Measurements from ENCODE around the gene VWA5A.
"Not testable (repeated sequence)": the region's sequence is repeated elsewhere in the genome, so short reads cannot be mapped to it uniquely, and the experiment has no call there.

VWA5A gene

DNA sequence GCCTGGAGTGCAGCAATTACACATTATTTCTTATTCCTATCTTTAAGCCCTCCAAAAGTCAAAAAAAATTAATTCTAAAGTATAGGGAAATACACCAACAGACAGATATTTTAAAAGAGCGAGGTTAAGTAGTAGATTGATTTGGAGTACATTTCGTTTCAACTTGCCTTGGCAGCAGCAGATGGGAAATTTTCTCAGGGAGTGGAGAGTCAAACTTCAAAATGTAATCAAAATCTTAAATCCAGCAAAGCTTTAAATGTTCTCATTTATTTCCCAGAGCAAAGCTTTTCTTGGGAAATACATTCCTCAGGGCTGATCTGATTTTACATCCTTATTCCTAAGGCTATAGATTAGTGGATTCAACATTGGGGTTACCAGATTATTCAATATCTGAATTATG lies 21.9 kb upstream of the VWA5A start:
- no peak for FAIRE-seq

DNA sequence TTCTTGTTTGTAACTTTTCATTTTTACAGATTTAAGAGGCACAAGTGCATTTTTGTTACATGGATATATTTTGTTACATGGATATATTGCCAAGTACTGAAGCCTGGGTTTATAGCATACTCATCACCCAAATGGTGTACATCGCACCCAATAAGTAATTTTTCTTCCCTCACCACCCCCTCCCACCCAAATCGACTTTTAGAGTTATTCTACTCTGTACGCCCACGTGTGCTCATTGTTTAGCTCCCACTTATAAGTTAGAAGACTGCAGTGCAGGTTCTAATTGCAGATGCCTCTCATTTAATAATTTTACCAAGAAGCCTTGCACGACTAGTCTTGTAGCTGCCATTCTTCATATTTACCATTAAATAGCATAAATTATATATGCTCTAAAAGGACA lies 20.5 kb upstream of the VWA5A start:
- no peak for FAIRE-seq

DNA sequence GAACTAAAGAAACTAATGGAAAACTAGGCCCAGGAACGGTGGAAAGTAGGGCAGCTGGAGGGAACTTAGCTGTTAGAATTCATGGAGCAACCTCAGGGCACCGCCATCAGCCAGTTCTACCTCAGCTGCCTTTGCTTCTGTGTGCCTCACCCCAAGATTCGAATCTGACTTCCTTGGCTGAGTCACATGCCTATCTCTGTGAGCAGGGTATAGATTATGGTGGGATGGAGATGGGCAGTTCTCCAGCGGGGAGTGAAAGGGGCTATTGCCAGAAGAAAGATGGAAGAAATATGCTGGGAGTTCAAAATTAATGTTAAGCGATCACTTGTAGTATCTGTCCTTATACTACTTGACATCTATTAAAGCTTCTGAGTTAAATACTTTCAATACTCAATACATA lies 18.9 kb upstream of the VWA5A start:
- no peak for FAIRE-seq

DNA sequence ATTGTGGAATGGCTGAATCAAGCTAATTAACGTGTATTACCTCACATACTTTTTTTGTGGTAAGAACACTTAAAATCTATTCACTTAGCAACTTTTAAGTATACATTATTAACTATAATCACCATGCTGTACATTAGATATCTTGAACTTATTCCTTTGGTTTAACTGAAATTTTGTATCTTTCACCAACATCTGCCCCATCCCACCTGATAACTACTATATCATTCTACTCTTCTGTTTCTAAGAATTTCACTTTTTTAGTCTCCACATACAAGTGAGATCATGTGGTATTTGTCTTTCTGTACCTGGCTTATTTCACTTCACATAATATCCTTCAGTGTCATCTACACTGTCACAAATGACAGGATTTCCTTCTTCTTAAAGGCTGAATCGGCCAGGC lies 17.1 kb upstream of the VWA5A start:
- FAIRE-seq = no peak

DNA sequence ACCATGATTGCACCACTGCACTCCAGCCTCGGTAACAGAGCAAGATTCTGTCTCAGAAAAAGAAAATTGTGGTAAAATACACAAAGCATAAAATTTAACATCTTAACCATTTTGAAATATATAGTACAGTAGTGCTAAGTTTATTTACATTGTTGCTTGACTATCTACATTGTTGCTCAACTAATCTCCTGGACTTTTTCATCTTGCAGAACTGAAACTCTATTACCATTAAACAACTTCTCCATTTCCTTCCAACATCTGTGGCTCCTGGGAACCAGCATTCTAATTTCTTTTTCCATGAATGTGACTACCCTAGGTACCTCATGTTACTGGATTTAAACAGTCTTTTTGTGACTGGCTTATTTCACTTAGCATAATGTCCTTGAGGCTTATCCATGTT lies 13.5 kb upstream of the VWA5A start:
- no peak for FAIRE-seq

DNA sequence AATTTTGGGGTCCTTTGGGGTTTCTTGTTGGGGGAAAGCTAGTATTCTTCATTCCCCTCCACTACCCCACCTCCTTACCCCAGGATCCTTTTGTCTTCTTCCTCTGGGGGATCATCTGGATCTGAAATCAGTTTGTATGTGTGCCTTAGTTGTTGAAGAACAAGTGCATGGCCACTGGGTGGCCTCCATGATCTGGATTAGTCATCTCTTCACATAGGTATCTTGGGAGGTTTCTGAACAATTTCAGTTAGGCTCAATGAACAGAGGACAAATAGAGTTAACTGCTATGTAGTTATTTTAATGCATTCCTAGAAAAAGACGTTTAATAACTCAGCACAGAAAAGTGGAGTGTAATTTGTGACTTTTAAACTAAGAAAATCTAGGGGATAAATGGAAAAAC lies 7.1 kb upstream of the VWA5A start:
- FAIRE-seq = no peak

DNA sequence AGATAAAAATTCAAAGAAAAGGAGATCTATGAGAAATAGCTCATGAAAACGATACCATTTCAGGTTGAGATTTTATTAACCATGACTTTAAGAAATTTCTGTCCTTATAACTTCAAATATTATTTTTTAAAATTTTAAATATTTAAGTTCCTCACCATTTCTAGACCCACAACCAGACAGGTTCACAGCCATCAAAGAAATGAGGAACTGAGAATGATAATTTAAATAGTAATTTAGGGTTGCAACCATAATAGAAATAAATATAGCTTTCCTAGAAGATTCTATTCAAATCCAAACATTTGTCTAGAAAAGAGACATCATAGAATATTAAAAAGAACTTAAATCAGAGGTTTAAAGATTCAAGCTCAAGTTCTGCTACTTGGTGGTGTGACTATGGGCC lies 5.9 kb upstream of the VWA5A start:
- no peak for FAIRE-seq

DNA sequence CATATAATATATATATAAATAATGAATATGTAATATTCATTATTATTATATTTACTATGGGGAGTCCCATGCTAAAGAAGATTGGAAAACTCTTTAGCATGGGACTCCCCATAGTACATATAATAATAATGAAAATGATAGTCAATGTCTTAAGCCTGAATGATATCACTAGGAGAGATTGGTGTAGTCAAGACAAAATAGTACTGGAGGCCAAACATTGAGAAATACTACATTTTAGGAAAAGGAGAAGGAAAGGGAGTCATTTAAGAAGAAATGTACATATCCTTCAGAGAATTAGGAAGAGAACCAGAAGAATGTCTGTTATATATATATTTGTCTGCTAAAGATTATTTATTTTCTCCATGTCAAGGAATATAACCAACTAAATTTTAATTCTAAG lies 5.0 kb upstream of the VWA5A start:
- no peak for FAIRE-seq

DNA sequence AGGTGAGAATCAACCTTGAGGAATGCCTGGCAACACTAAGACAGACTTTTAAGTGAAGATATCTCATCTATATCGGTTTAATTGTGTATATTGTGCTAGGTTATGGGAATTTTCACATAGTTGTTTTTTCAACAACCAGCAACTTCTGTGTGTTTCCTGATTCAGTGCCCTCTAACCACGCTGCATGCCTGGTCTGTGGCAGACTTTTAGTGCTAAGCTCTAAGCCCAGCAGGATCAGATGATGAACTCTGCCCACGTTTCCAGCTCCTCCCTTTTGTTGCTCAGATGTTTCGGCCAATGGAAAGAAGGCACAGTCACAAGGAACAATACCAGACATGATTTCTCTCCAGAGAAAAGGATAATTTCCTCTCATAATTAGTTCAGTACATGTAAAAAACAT lies 1.4 kb upstream of the VWA5A start:
- no peak for FAIRE-seq

DNA sequence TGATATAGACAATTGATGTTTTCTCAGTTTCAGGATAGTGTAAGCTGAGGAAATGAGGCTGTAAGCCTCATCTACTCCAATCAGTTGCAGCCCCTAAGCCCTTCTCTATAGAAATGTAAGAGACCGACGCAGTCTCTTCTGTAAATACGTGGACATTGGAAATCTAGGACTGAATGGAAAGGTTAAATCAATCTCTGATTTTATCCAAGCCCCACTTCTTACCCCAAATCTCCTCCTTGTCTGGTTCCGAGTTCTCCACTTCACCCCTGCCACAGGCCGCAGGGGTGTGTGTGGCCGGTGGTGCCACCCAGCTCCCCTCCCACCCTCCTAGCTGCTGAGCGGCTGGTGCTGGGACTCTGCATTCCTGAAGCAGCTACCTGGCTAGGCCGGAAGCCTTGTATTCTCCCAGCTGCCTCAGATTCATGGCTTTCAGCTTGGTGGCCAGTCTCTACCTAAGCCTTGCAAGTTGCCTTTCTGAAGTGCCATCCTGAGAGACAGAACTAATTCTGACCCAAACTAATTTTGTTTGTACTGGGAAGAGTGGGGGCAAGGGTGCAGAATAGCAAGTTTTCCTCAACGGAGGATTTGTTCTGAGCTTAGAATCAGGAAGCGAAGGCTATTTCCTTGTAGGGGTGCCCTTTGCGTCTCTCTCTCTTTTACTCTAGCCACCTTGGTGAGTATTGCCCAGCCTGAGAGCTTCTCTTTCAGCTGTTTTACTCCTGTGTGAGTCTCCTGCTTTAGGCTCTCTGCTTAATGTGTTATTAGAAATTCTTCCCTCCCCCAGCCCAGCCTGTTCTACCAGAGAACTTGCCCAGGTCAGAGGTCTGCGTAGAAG lies 749 bp downstream of the VWA5A start:
- no peak for FAIRE-seq

DNA sequence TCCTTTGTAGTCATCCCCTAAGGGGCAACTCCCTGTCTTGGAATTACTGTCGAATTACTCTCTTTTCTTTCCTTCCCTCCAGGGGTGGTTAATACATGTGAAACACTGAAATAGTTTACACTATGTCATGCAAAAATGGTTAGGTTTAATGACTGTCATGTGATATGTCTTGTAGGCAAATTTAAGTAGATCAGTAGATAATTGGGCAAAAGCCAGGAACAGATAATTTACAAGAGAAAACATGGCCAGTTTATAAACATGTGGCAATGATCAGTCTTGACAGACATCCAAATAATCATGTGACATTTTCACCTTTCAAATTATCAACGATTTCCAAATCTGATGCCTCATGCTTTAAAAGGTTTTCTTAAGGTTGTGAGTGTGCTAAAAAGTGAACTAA lies 3.9 kb downstream of the VWA5A start:
- no peak for FAIRE-seq

DNA sequence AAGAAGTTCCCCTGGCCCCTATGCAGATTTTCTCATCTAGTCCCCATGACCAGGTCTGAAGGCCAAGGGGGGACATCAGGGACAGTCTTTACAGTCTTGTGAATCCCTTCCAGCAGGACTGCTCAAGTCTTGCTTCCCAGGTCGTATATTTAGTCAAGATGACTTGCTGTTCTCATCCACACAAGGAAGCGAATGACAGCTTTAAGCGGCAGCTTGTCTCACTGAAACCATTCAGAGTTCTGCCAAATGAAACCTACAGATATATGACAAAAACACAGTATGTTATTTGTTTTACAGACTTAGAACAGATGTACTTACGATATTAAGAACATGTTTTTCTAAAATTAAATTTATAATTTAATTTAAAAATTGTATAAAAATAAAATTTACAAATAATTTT lies 5.6 kb downstream of the VWA5A start:
- FAIRE-seq = no peak

DNA sequence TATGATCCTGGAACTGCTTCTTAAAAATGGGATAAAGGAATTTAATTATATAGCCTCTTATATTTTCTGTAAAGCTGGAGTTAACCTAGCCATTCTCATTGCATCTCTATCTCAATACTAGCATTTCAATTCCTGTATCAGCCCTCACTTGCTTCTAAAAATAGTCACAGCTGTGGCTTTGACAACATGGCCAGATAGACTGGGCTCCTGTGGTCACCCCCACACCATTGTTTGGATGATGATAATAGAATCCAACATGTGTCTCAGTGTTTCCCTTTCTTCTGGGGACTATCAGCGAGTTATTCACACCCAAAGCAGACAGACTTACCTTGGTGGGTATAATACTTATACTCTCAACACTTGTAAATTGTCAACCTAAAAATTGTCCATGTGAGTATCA lies 6.9 kb downstream of the VWA5A start:
- no peak for FAIRE-seq

DNA sequence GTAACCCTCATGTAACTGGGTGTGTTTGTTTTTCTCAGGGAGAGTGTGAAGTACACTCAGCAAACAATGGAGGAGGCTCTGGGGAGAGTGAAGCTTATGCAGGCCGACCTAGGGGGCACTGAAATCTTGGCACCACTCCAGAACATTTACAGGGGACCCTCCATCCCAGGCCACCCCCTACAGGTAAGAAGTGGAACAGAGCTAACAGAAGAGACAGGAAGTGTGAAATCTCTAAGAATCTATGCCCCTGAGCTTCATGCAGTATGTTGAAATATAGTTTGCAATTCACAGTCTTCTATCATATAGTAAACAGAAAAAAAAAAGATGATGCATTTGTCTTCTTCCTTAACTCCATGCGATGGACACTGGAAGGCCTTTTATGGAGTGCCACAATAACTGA lies 8.4 kb downstream of the VWA5A start:
- no peak for FAIRE-seq

DNA sequence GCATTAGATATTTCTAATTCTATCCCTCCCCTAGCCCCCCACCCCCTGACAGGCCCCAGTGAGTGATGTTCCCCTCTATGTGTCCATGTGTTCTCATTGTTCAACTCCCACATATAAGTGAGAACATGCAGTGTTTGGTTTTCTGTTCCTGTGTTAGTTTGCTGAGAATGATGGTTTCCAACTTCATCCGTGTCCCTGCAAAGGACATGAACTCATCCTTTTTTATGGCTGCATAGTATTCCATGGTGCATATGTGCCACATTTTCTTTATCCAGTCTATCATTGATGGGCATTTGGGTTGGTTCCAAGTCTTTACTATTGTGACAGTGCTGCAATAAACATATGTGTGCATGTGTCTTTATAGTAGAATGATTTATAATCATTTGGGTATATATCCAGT lies 11.9 kb downstream of the VWA5A start:
- FAIRE-seq = not testable (repeated sequence)

DNA sequence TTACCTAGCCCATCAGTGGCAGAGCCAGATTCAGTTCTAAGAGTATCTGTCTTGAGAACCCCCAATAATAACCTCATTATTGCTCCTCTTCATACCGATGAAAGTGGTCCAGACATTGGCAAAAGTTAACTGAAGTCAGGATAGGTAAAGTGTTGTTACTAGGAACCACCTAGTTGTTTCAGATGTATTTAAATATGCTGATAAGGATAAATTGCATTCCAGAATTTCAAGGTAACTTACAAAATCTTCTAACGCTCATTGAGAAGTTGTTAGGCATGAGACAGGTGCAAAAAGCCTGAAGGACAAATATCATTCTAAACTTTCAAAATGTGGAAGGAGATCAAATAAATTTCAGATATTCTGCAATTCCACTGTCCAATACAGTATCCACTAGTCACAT lies 27.8 kb downstream of the VWA5A start:
- FAIRE-seq = no peak

DNA sequence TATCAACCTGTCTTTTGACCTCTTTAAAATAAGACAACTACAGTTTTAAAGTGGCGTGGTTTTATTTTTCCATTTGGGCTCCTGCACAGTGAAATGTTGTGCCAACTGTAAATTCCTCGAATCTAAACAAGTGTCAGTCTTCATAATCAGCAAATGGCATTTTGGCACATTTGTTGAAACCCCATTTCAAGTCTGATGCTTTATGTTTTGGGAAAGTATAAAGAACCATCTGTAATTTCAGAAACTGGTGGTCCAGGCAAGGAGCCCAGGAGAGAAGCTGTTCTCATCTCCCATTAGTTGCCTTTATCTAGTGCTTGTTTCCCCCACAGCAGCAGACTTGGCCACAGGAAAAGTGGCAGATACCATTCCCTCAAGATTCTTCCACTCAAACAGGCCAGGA lies 32.7 kb downstream of the VWA5A start:
- FAIRE-seq = no peak

DNA sequence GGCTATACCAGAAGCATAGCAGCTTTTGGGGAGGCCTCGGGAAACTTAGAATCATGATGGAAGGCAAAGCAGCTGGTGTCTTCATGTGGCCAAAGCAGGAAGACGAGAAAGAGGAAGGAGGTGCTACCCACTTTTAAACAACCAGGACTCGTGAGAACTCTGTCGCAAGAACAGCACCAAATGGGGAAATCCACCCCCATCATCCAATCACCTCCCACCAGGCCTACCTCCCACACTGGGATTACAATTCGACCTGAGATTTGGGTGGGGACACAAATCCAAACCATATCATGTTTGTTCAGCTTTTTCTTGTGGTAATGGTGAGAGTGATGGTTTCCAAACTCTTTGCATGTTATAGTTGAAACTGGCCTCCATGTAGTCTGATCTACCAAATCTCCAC lies 35.4 kb downstream of the VWA5A start:
- FAIRE-seq = no peak

DNA sequence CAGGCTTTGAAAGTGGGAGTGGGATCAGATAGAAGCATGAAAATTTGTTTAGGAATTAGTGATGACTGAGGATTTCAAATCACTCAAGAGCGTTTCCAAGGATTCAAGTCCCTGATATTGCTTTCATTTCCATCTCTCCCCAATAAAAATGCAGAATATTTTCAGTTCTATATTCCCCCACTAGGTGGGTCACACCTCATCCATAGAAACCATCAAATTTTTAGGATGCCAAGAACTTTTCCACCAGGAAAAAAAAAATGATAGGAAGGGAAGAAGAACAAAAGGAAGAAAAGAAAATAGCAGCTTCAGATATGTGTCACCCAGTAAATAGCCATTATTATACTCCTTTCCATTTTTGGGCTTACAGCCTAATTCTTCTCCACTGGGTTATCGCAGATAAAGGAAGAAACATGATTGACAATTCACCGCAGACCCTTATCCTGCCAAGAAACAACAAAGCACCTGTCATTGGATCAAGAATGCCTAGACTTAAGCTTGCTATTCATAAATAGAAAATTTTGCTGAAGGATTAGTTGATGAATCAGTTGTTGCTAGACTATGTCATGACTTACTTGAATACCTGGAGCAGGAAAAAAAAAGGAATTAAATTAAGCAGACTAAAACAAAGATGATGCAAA lies 37.6 kb downstream of the VWA5A start:
- FAIRE-seq = no peak

DNA sequence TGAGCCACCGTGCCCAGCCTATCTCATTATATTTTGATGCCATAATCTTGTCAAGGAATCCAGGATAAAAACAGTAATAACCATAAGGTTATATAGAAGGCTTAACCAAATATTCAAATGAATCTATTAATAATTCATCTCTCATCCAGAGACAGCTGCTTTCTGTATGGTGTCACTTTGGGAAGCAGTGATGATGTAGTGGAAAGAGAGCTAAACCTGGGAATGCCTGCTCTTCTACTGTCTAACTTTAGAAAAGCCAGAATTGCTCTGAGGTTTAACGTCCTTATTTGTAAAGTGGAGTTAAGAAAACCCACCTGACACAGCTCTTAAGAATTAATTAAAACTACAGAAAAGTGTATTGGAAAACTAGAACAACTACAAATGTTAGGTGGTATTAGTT lies 38.6 kb downstream of the VWA5A start:
- FAIRE-seq = no peak

DNA sequence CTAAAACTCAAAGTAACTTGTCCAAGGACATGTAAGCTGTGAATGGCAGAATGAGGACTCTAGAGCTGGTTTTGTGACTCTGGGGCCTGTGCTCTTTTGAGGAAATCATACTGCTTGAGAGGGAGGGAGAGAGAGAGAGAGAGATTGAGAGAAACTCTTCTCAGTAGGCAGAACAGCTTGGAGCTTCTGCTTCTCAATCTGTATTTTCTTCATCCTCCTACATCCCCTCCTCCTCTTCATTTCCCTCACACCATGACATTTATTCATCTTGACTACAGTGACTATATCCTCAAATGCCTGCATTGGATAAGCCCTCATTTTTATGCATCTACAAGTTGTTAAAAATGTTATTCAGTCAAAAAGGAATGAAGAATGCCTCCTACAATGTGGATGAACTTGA lies 44.2 kb downstream of the VWA5A start:
- no peak for FAIRE-seq

DNA sequence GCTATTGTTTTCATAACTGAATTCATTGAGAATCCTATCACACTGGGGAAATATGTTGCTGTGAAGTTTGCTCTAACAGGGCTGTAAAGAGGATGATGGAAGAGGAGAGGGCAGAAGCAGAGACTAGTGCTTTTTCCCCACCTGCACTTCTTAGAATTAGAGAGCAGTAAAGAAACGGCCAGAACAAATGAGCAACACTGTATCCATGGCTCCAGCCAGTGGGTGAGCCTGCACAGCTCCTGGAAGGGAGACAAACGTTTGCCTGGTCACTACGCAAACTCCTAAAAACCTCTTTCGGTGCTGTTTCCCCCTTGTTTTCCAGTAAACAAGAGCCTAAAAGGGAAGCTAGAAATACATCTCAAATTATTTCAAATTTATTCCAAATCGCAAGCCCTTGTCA lies 45.7 kb downstream of the VWA5A start:
- no peak for FAIRE-seq

DNA sequence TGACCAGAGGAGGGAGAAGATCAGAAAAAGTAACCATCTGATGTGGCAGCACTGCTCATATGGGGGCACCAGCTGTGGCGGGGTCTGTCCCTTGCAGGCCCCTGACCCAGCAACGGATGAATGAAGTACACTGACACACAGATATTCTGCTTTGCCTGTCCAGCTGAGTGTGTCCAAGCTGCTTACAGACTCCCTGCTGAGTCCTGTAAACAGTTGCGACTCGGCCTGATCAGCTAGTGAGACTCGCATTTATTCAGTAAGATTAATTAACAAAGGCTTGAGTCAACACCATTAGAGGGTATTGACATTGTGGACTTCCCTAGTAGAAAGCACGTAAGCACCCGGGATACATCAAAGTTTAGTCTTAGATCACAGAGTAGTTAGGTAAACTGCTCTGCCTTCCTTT lies 52.6 kb downstream of the VWA5A start:
- FAIRE-seq = no peak

DNA sequence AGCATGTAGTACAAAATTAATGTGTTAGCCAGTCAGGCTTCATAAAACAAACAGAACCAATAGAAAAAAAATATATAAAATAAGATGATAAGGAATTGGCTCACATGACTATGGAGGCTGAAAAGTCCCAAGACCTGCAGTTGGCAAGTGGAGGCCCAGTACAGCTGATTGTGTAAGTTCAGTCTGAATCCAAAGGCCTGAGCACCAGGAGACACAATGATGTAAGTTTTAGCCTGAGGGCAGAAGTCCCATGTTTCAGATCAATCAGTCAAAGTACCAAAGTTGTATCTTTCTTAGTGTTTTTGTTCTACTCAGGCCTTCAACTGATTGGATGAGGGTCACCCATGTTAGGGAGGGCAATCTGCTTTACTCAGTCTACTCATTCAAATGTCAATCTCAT lies 53.5 kb downstream of the VWA5A start:
- FAIRE-seq = no peak

DNA sequence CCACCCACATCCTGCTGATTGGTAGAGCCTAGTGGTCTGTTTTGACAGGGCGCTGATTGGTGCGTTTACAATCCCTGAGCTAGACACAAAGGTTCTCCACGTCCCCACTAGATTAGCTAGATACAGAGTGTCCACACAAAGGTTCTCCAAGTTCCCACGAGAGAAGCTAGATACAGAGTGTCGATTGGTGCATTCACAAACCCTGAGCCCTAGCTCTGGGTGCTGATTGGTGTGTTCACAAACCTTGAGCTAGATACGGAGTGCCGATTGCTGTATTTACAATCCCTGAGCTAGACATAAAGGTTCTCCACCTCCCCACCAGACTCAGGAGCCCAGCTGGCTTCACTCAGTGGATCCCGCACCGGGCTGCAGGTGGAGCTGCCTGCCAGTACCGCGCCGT lies 55.1 kb downstream of the VWA5A start:
- FAIRE-seq = not testable (repeated sequence)

Data from endometrium (tissue), 2 donors.